MG63 (cell line): ENCODE measurements around the gene KRTAP13-3. TPM values are rescaled to one million over a fixed set of nuclear protein-coding genes. Genes with fewer than 3 reads are reported as not detected.

Source experiments
- DNase-seq: peaks from one replicate; pipeline ENCODE4 v3.0.0-alpha.2; 2020
- H3K27me3 ChIP-seq: fragments of 250-450 bp; sonication (Bioruptor Pico); 2 replicates; pipeline ENCODE4 v1.5.1; 2020; ENCODE audit warnings: mild to moderate bottlenecking, moderate library complexity
- H3K36me3 ChIP-seq: fragments of 250-450 bp; sonication (Bioruptor Pico); 2 replicates; pipeline ENCODE4 v1.5.1; 2020; ENCODE audit warnings: mild to moderate bottlenecking, moderate library complexity
- H3K4me3 ChIP-seq: fragments of 250-450 bp; sonication (Bioruptor Pico); 2 replicates; pipeline ENCODE4 v1.5.1; 2020; ENCODE audit warnings: mild to moderate bottlenecking, moderate library complexity
- H3K9me3 ChIP-seq: fragments of 250-450 bp; sonication (Bioruptor Pico); 2 replicates; pipeline ENCODE4 v1.5.1; 2020; ENCODE audit warnings: mild to moderate bottlenecking, moderate library complexity
- total RNA-seq: library from RNA; depleted of rRNA; stranded (reverse); fragments of >200 nt; shearing (Covaris generic); gene quantifications from 2 replicates; pipeline ENCODE4 v1.2.3, GENCODE V29; 2014; ENCODE audit warnings: low replicate concordance; rRNA removed

Gene KRTAP13-3
- not detected in 2 replicates for total RNA-seq

GRCh38 chr21:30425826-30426225 is at the start of gene KRTAP13-3:
KRTAP13-3 (minus strand) TSS chr21:30425926; CDS start chr21:30425912, 14 bp downstream.
- H3K36me3 ChIP-seq, result no peaks in the 10 kb centered on the region
- H3K27me3 ChIP-seq, result no peaks in the 10 kb centered on the region
- no peaks in the 10 kb centered on the region for H3K9me3 ChIP-seq
- H3K4me3 ChIP-seq, result no peak within 1 kb of the TSS
- DNase-seq, result no peak

- Histone ChIP-seq H3K27me3 (no peaks in the 10 kb centered on the region), H3K9me3 (no peaks in the 10 kb centered on the region), H3K36me3 (no peaks in the 10 kb centered on the region), H3K4me3 (no peak overlapping the region)
- no peak for DNase-seq
Measured at GRCh38 chr21:30468900-30469714, 43.4 kb upstream of the KRTAP13-3 start.

GRCh38 chr21:30463713-30464112 is 38.0 kb upstream of the KRTAP13-3 start:
- H3K9me3 ChIP-seq, result no peaks in the 10 kb centered on the region
- H3K36me3 ChIP-seq, result no peaks in the 10 kb centered on the region
- H3K4me3 ChIP-seq, result no peak overlapping the region
- no peaks in the 10 kb centered on the region for H3K27me3 ChIP-seq
- no peak for DNase-seq

GRCh38 chr21:30448514-30448913 is 22.8 kb upstream of the KRTAP13-3 start:
- no peak for DNase-seq
- no peaks in the 10 kb centered on the region for H3K27me3 ChIP-seq
- H3K9me3 ChIP-seq, result no peaks in the 10 kb centered on the region
- H3K36me3 ChIP-seq, result no peaks in the 10 kb centered on the region
- no peak overlapping the region for H3K4me3 ChIP-seq

GRCh38 chr21:30447056-30447455 is 21.3 kb upstream of the KRTAP13-3 start:
- Histone ChIP-seq H3K27me3 (no peaks in the 10 kb centered on the region), H3K36me3 (no peaks in the 10 kb centered on the region), H3K9me3 (no peaks in the 10 kb centered on the region), H3K4me3 (no peak overlapping the region)
- DNase-seq, result no peak

- Histone ChIP-seq H3K36me3 (no peaks in the 10 kb centered on the region), H3K4me3 (no peak overlapping the region), H3K9me3 (no peaks in the 10 kb centered on the region), H3K27me3 (no peaks in the 10 kb centered on the region)
- no peak for DNase-seq
Measured at GRCh38 chr21:30444204-30444603, 18.5 kb upstream of the KRTAP13-3 start.

GRCh38 chr21:30443226-30443625 is 17.5 kb upstream of the KRTAP13-3 start:
- Histone ChIP-seq H3K4me3 (no peak overlapping the region), H3K9me3 (no peaks in the 10 kb centered on the region), H3K27me3 (no peaks in the 10 kb centered on the region), H3K36me3 (no peaks in the 10 kb centered on the region)
- no peak for DNase-seq

GRCh38 chr21:30439975-30440374 is 14.2 kb upstream of the KRTAP13-3 start, which contains the start of gene KRTAP15-1:
KRTAP15-1 (plus strand) TSS chr21:30440275; CDS start chr21:30440328, 53 bp downstream.
- Histone ChIP-seq H3K36me3 (no peaks in the 10 kb centered on the region), H3K27me3 (no peaks in the 10 kb centered on the region), H3K4me3 (no peak within 1 kb of the TSS), H3K9me3 (no peaks in the 10 kb centered on the region)
- DNase-seq, result no peak

- no peak overlapping the region for H3K4me3 ChIP-seq
- no peak for DNase-seq
- H3K36me3 ChIP-seq, result no peaks in the 10 kb centered on the region
- H3K27me3 ChIP-seq, result no peaks in the 10 kb centered on the region
- no peaks in the 10 kb centered on the region for H3K9me3 ChIP-seq
Measured at GRCh38 chr21:30437010-30437565, 11.4 kb upstream of the KRTAP13-3 start.

GRCh38 chr21:30434033-30434631 is 8.4 kb upstream of the KRTAP13-3 start:
- peak; percentile 9 for DNase-seq
- H3K9me3 ChIP-seq, result no peaks in the 10 kb centered on the region
- H3K36me3 ChIP-seq, result no peaks in the 10 kb centered on the region
- H3K4me3 ChIP-seq, result no peak overlapping the region
- no peaks in the 10 kb centered on the region for H3K27me3 ChIP-seq

- DNase-seq, result no peak
- no peaks in the 10 kb centered on the region for H3K9me3 ChIP-seq
- no peak within 1 kb of the TSS for H3K4me3 ChIP-seq
- H3K27me3 ChIP-seq, result no peaks in the 10 kb centered on the region
- no peaks in the 10 kb centered on the region for H3K36me3 ChIP-seq
Measured at GRCh38 chr21:30430170-30430655, 4.5 kb upstream of the KRTAP13-3 start, which contains the start of gene KRTAP13-4. KRTAP13-4 (plus strand) TSS chr21:30430220; CDS start chr21:30430276, 56 bp downstream.

- Histone ChIP-seq H3K27me3 (no peaks in the 10 kb centered on the region), H3K9me3 (no peaks in the 10 kb centered on the region), H3K36me3 (no peaks in the 10 kb centered on the region), H3K4me3 (no peak overlapping the region)
- no peak for DNase-seq
Measured at GRCh38 chr21:30426731-30427130, 1.0 kb upstream of the KRTAP13-3 start.

GRCh38 chr21:30415993-30416392 is 9.7 kb downstream of the KRTAP13-3 start:
- no peaks in the 10 kb centered on the region for H3K9me3 ChIP-seq
- no peak for DNase-seq
- no peak overlapping the region for H3K4me3 ChIP-seq
- H3K27me3 ChIP-seq, result no peaks in the 10 kb centered on the region
- no peaks in the 10 kb centered on the region for H3K36me3 ChIP-seq

GRCh38 chr21:30408782-30409494 is 16.8 kb downstream of the KRTAP13-3 start:
- DNase-seq, result peak; percentile 21
- Histone ChIP-seq H3K4me3 (no peak overlapping the region), H3K9me3 (no peaks in the 10 kb centered on the region), H3K27me3 (no peaks in the 10 kb centered on the region), H3K36me3 (no peaks in the 10 kb centered on the region)

- Histone ChIP-seq H3K36me3 (no peaks in the 10 kb centered on the region), H3K4me3 (no peak within 1 kb of the TSS), H3K27me3 (no peaks in the 10 kb centered on the region), H3K9me3 (no peaks in the 10 kb centered on the region)
- DNase-seq, result no peak
Measured at GRCh38 chr21:30395731-30396130, 30.0 kb downstream of the KRTAP13-3 start, which contains the start of gene KRTAP13-1. KRTAP13-1 (plus strand) TSS chr21:30396031; CDS start chr21:30396087, 56 bp downstream.

- Histone ChIP-seq H3K9me3 (no peaks in the 10 kb centered on the region), H3K27me3 (no peaks in the 10 kb centered on the region), H3K4me3 (no peak overlapping the region), H3K36me3 (no peaks in the 10 kb centered on the region)
- no peak for DNase-seq
Measured at GRCh38 chr21:30391492-30392025, 34.2 kb downstream of the KRTAP13-3 start.
